HepG2 (cell line): ENCODE results near the gene TRABD. TPM values are rescaled to one million over a fixed set of nuclear protein-coding genes. Genes with fewer than 3 reads are reported as not detected.

Source experiments
- AKAP8 ChIP-seq: sonication (generic); formaldehyde crosslinking; IDR thresholded peaks from 2 replicates; pipeline ENCODE4 v1.5.1; 2020; ENCODE audit warnings: mild to moderate bottlenecking, missing genetic modification reagents
- AKNA ChIP-seq: sonication (generic); formaldehyde crosslinking; IDR thresholded peaks from 2 replicates; pipeline ENCODE4 v1.4.0; 2020; ENCODE audit warnings: missing genetic modification reagents, borderline replicate concordance
- CENPX ChIP-seq: sonication (generic); formaldehyde crosslinking; IDR thresholded peaks from 2 replicates; pipeline ENCODE4 v1.9.0; 2021; ENCODE audit warnings: mild to moderate bottlenecking, missing genetic modification reagents, moderate library complexity
- CHD2 ChIP-seq: IDR thresholded peaks from 2 replicates; pipeline ENCODE4 v1.6.1; 2011; ENCODE audit warnings: low read depth, low read length, improper control_type of control experiment
- CREB1 ChIP-seq, 2 experiments: fragments of 450-650 bp in 1 of 2; IDR thresholded peaks; 2 replicates each; pipeline ENCODE4 v1.6.1; 2016 to 2017; ENCODE audit warnings: control low read depth in 1 of 2, mild to moderate bottlenecking in 1 of 2, missing compliant biosample characterization in 1 of 2, missing genetic modification characterization in 1 of 2
- CREBL2 ChIP-seq: sonication (generic); formaldehyde crosslinking; IDR thresholded peaks from 2 replicates; pipeline ENCODE4 v1.8.1; 2023; ENCODE audit warnings: missing genetic modification reagents, mild to moderate bottlenecking, borderline replicate concordance
- E2F2 ChIP-seq: sonication (generic); formaldehyde crosslinking; IDR thresholded peaks from 2 replicates; pipeline ENCODE4 v1.4.0; 2020; ENCODE audit warnings: missing genetic modification reagents, borderline replicate concordance
- HCFC1 ChIP-seq: fragments of 150-350 bp; IDR thresholded peaks from 2 replicates; pipeline ENCODE4 v1.6.1; 2014; ENCODE audit warnings: low read depth, low read length
- HNRNPK ChIP-seq: fragments of 200-400 bp; formaldehyde crosslinking; IDR thresholded peaks from 2 replicates; pipeline ENCODE4 v1.6.1; 2018; ENCODE audit warnings: low read length, low read depth, moderate library complexity, mild to moderate bottlenecking; ENCODE audit not compliant: poor library complexity, severe bottlenecking
- HNRNPUL1 ChIP-seq: fragments of 200-400 bp; formaldehyde crosslinking; IDR thresholded peaks from 2 replicates; pipeline ENCODE4 v1.6.1; 2017; ENCODE audit warnings: low read depth, mild to moderate bottlenecking, low read length, moderate library complexity
- HOXD1 ChIP-seq: sonication (generic); formaldehyde crosslinking; IDR thresholded peaks from 2 replicates; pipeline ENCODE4 v1.5.0; 2020; ENCODE audit warnings: missing genetic modification reagents
- NCOA2 ChIP-seq: sonication (generic); formaldehyde crosslinking; IDR thresholded peaks from 2 replicates; pipeline ENCODE4 v1.8.0; 2022; ENCODE audit warnings: inconsistent platforms
- SP4 ChIP-seq: sonication (generic); formaldehyde crosslinking; IDR thresholded peaks from 2 replicates; pipeline ENCODE4 v1.8.1; 2023; ENCODE audit warnings: mild to moderate bottlenecking, missing genetic modification reagents
- SP5 ChIP-seq: IDR thresholded peaks from 2 replicates; pipeline ENCODE4 v1.6.1; 2016; ENCODE audit warnings: low read depth, borderline replicate concordance
- XRCC5 ChIP-seq: fragments of 200-400 bp; formaldehyde crosslinking; optimal IDR thresholded peaks from 2 replicates; pipeline ENCODE3; 2017; ENCODE audit warnings: mild to moderate bottlenecking, low read length
- ZNF224 ChIP-seq: sonication (generic); formaldehyde crosslinking; IDR thresholded peaks from 2 replicates; pipeline ENCODE4 v1.5.0; 2020; ENCODE audit warnings: mild to moderate bottlenecking, missing genetic modification reagents
- ZNF235 ChIP-seq: sonication (generic); formaldehyde crosslinking; IDR thresholded peaks from 2 replicates; pipeline ENCODE4 v1.8.1; 2023; ENCODE audit warnings: mild to moderate bottlenecking, missing genetic modification reagents, borderline replicate concordance
- ZNF44 ChIP-seq: sonication (generic); formaldehyde crosslinking; IDR thresholded peaks from 2 replicates; pipeline ENCODE4 v1.5.1; 2020; ENCODE audit warnings: mild to moderate bottlenecking, missing genetic modification reagents
- ZNF563 ChIP-seq: sonication (generic); formaldehyde crosslinking; IDR thresholded peaks from 2 replicates; pipeline ENCODE4 v1.8.0; 2022; ENCODE audit warnings: mild to moderate bottlenecking, moderate library complexity, missing genetic modification reagents
- ZNF598 ChIP-seq: sonication (generic); formaldehyde crosslinking; IDR thresholded peaks from 2 replicates; pipeline ENCODE4 v1.5.1; 2020; ENCODE audit warnings: mild to moderate bottlenecking, missing genetic modification reagents, borderline replicate concordance
- ZNF615 ChIP-seq: sonication (generic); formaldehyde crosslinking; IDR thresholded peaks from 2 replicates; pipeline ENCODE4 v1.5.0; 2020; ENCODE audit warnings: mild to moderate bottlenecking, missing genetic modification reagents, borderline replicate concordance
- ZNF776 ChIP-seq: sonication (generic); formaldehyde crosslinking; IDR thresholded peaks from 2 replicates; pipeline ENCODE4 v1.4.0; 2020; ENCODE audit warnings: mild to moderate bottlenecking, missing genetic modification reagents
- ZNF841 ChIP-seq: sonication (generic); formaldehyde crosslinking; IDR thresholded peaks from 2 replicates; pipeline ENCODE4 v1.8.1; 2023; ENCODE audit warnings: missing genetic modification reagents, borderline replicate concordance
- polyA plus RNA-seq, 8 experiments: library from polyadenylated mRNA; depleted of rRNA in 3 of 8; stranded (reverse) in 7 of 8; unstranded in 1 of 8; fragments of >200 nt; fragmentation: Illumina TruSeq in 4 of 8; extraction: Trizol in 4 of 8; gene quantifications; 2 replicates each; pipeline versions ENCODE4 v1.2.1 to v1.2.3, GENCODE V29; 2011 to 2016; ENCODE audit warnings: low read depth in 4 of 8, missing spikeins in 1 of 8, mixed read lengths in 1 of 8; ENCODE audit not compliant: insufficient read depth in 1 of 8
- total RNA-seq, 5 experiments: library from RNA; depleted of rRNA; stranded (reverse); fragments of >200 nt; fragmentation: Illumina TruSeq; extraction: Trizol; gene quantifications; 2 replicates each; pipeline ENCODE4 v1.2.3, GENCODE V29; 2016; ENCODE audit warnings: low read depth in 1 of 5
- TF ChIP-seq, protein P1 (sequence below): sonication (generic); formaldehyde crosslinking; IDR thresholded peaks from 2 replicates; pipeline ENCODE4 v1.4.0; 2020; ENCODE audit warnings: mild to moderate bottlenecking, missing genetic modification reagents

The TRABD gene
- total and polyA plus RNA-seq, 2 of the 13 experiments (the other 11 are each of a cell fraction or from before 2014, with no cell fraction given) = 21.5 to 28.9 TPM

DNA sequence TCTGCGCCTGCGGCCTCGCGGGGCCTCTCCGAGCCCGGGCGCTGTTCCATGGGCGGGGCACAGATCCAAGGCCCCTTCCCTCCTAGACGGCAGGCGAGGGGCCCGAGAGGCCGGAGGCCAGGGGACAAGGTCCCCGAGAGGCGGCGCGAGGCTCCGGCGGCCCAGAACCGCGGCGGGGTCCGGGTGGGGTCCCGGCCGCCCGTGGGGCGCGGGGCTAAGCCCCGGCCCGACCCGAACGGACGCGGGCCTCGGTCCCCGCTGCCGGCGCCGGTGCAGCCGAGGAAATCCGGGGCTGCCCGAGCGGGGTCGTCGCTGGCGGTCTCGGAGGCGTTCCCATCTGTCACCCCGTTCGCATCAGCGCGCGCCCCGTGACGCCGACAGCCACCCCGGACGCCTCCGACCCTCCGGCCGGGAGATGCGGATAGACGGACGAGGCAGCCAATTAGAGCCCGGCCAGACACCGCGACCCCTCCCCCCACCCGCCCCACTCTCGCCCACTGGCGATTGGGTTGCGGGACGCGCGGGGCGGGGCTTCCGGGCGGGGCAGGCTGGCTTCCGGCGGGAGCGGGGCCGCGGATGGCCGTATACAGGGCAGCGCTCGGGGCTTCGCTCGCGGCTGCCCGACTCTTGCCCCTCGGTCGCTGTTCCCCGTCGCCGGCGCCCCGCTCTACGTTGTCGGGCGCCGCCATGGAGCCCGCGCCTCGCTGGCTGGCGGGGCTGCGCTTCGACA, 14.9 kb downstream of the TRABD start, which contains the start of gene SELENOO (continued):
- TF ChIP-seq CREBL2 (no peak), AKNA (CRISPR knock-in tag) (no peak), ZNF44 (CRISPR knock-in tag) (no peak), AKAP8 (no peak), ZNF841 (CRISPR knock-in tag) (no peak), HNRNPUL1 (no peak), ZNF776 (CRISPR knock-in tag) (no peak), XRCC5 (no peak), CREB1 (IDR thresholded peaks at IDR 0.05) (peak; percentile 58; the same call in 1 of the 2 replicates), CREB1 (CRISPR knock-in tag; IDR thresholded peaks at IDR 0.05) (no peak), ZNF224 (CRISPR knock-in tag) (peak; percentile 31; the same call in 1 of the 2 replicates), ZNF615 (CRISPR knock-in tag) (no peak), SP5 (CRISPR knock-in tag) (0 out of 2 replicates have a peak, but pooled peaks have one; percentile 14), ZNF235 (CRISPR knock-in tag) (no peak), E2F2 (no peak), ZNF598 (CRISPR knock-in tag) (no peak), CHD2 (peak; percentile 74), HNRNPK (no peak), NCOA2 (no peak), HOXD1 (CRISPR knock-in tag) (no peak), SP4 (CRISPR knock-in tag) (peak; percentile 61; the same call in 1 of the 2 replicates), CENPX (no peak), ZNF563 (no peak; the same call in 1 of the 2 replicates), HCFC1 (peak; percentile 45; the same call in 1 of the 2 replicates)
- TF ChIP-seq, protein P1, sequence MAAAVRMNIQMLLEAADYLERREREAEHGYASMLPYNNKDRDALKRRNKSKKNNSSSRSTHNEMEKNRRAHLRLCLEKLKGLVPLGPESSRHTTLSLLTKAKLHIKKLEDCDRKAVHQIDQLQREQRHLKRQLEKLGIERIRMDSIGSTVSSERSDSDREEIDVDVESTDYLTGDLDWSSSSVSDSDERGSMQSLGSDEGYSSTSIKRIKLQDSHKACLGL (CRISPR knock-in tag) = no peak
